GM12892 (cell line): Measurements from ENCODE around the gene UTP18.

Experiments
- POLR2A ChIP-seq: IDR thresholded peaks from 2 replicates; pipeline ENCODE4 v1.6.1; 2011; ENCODE audit warnings: low read depth, low read length, control low read depth
- TAF1 ChIP-seq: IDR thresholded peaks from 2 replicates; pipeline ENCODE4 v1.6.1; 2011; ENCODE audit warnings: low read depth, mild to moderate bottlenecking, control low read depth, low read length, borderline replicate concordance

GRCh38 chr17:51255673-51256072, 4.7 kb upstream of the UTP18 start:
- TF ChIP-seq TAF1 = no peak
- TF ChIP-seq POLR2A = no peak
